ENCODE measurements around the gene SLC6A8.
"Not testable (repeated sequence)": the region's sequence is repeated elsewhere in the genome, so short reads cannot be mapped to it uniquely, and the experiment has no call there.

GRCh38 chrX:153730115-153730514 lies 42.4 kb downstream of the SLC6A8 start:
- TF ChIP-seq CTCF (IDR thresholded peaks at IDR 0.05; ENCODE audit: low read depth, low read length); EZH2phosphoT487 (IDR thresholded peaks at IDR 0.05; ENCODE audit: low read depth): not testable (repeated sequence)

Data from OCI-LY3 (cell line).